ENCODE data around the gene TJP2.

The TJP2 gene

DNA sequence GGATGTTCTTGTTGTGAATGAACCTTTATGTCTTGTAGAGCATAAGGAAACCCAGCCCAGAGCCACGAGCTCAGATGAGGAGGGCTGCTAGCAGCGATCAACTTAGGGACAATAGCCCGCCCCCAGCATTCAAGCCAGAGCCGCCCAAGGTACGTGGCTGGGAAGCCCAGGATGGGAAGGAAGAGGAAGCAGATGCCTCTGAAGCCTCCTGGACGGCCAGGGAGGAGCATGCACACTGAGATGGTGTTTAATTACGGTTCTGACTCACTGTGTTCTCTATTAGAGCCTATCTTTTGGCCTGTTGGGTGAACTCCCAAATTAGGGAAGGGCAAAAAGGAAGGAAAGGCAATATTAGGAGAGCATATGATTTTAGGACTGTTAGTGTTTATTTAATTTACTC, 75.3 kb downstream of the TJP2 start:
- H3K4me1 ChIP-seq (ENCODE audit: insufficient read depth, low read length, severe bottlenecking) = no peaks in the 10 kb centered on the region
- H4K20me1 ChIP-seq (ENCODE audit: insufficient read depth, low read length) = no peaks in the 10 kb centered on the region
- H3K79me2 ChIP-seq (ENCODE audit: insufficient read depth, low read length) = no peaks in the 10 kb centered on the region
- peaks cover 36% of the 10 kb centered on the region for H3K36me3 ChIP-seq (ENCODE audit: insufficient read depth, low read length)
- H3K4me2 ChIP-seq (ENCODE audit: low read length) = no peak overlapping the region
- H3K27ac ChIP-seq (ENCODE audit: low read depth, low read length, poor library complexity, severe bottlenecking) = no peak overlapping the region
- H3K9me3 ChIP-seq (ENCODE audit: low read length) = no peaks in the 10 kb centered on the region
- no peak for TF ChIP-seq EZH2 (IDR thresholded peaks at IDR 0.05; ENCODE audit: borderline replicate concordance, low read length)
- TF ChIP-seq, protein P1, sequence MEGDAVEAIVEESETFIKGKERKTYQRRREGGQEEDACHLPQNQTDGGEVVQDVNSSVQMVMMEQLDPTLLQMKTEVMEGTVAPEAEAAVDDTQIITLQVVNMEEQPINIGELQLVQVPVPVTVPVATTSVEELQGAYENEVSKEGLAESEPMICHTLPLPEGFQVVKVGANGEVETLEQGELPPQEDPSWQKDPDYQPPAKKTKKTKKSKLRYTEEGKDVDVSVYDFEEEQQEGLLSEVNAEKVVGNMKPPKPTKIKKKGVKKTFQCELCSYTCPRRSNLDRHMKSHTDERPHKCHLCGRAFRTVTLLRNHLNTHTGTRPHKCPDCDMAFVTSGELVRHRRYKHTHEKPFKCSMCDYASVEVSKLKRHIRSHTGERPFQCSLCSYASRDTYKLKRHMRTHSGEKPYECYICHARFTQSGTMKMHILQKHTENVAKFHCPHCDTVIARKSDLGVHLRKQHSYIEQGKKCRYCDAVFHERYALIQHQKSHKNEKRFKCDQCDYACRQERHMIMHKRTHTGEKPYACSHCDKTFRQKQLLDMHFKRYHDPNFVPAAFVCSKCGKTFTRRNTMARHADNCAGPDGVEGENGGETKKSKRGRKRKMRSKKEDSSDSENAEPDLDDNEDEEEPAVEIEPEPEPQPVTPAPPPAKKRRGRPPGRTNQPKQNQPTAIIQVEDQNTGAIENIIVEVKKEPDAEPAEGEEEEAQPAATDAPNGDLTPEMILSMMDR (IDR thresholded peaks at IDR 0.05; ENCODE audit: low read length) = no peak
- H2AFZ ChIP-seq (ENCODE audit: low read length) = no peak overlapping the region
- H3K27me3 ChIP-seq (ENCODE audit: insufficient read depth, low read length) = no peaks in the 10 kb centered on the region
- no peak overlapping the region for H3K4me3 ChIP-seq (ENCODE audit: low read depth, low read length, poor library complexity, severe bottlenecking)
- H3K9me2 ChIP-seq (ENCODE audit: low read depth, low read length) = no peaks in the 10 kb centered on the region
- no peaks in the 10 kb centered on the region for H3F3A ChIP-seq (ENCODE audit: insufficient read depth, low read length)
- H3K9ac ChIP-seq (ENCODE audit: low read length) = no peak overlapping the region

DNA sequence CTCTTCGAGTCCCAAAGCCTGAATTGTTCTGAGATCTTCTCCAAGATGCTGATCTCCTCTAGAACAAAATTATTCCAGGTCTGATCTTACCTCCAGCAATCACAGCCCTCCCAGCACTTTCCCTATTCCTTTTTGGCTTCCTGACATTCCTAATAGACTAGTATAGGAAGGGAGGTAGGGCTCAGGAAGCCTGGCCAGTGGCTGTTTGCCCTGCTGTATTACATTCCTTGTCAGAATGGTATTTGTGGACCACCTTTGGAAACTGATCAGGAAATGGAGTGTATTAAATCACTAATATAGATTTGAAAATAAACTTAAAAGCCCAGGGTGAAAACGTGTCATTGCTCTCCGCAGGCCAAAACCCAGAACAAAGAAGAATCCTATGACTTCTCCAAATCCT, 76.6 kb downstream of the TJP2 start:
- Histone ChIP-seq H3K4me1 (ENCODE audit: insufficient read depth, low read length, severe bottlenecking) (no peaks in the 10 kb centered on the region), H3F3A (ENCODE audit: insufficient read depth, low read length) (no peaks in the 10 kb centered on the region; the same call in 1 of the 2 replicates), H3K36me3 (ENCODE audit: insufficient read depth, low read length) (peaks cover 36% of the 10 kb centered on the region), H3K27me3 (ENCODE audit: insufficient read depth, low read length) (no peaks in the 10 kb centered on the region), H2AFZ (ENCODE audit: low read length) (no peak overlapping the region), H3K9me2 (ENCODE audit: low read depth, low read length) (no peaks in the 10 kb centered on the region), H3K9ac (ENCODE audit: low read length) (no peak overlapping the region), H4K20me1 (ENCODE audit: insufficient read depth, low read length) (no peaks in the 10 kb centered on the region), H3K4me3 (ENCODE audit: low read depth, low read length, poor library complexity, severe bottlenecking) (no peak overlapping the region), H3K27ac (ENCODE audit: low read depth, low read length, poor library complexity, severe bottlenecking) (no peak overlapping the region), H3K4me2 (ENCODE audit: low read length) (no peak overlapping the region), H3K79me2 (ENCODE audit: insufficient read depth, low read length) (no peaks in the 10 kb centered on the region), H3K9me3 (ENCODE audit: low read length) (no peaks in the 10 kb centered on the region)
- TF ChIP-seq, protein P1 (IDR thresholded peaks at IDR 0.05; ENCODE audit: low read length) = no peak
- no peak for TF ChIP-seq EZH2 (IDR thresholded peaks at IDR 0.05; ENCODE audit: borderline replicate concordance, low read length)

DNA sequence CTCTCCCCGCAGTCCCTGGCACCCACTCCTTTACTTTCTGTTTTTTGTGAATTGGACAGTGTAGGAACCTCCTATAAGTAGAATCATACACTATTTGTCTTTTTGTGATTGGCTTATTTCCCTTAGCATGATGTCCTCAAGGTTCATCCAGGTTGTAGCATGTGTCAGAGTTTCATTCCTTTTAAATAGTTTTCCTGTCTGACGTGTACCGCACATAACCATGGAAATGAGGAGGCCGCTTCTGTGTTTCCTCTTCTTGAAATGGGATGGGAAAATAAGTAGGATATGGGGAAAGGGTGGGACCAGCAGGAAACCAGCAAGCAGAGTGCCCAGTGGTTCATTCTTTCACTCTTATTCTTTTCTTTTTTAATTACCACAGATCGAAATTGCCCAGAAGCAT, 78.4 kb downstream of the TJP2 start:
- no peak overlapping the region for H3K9ac ChIP-seq (ENCODE audit: low read length)
- TF ChIP-seq EZH2 (IDR thresholded peaks at IDR 0.05; ENCODE audit: borderline replicate concordance, low read length) = no peak
- TF ChIP-seq, protein P1 (IDR thresholded peaks at IDR 0.05; ENCODE audit: low read length) = no peak
- peaks cover 19% of the 10 kb centered on the region for H3K36me3 ChIP-seq (ENCODE audit: insufficient read depth, low read length)
- H3K79me2 ChIP-seq (ENCODE audit: insufficient read depth, low read length) = no peaks in the 10 kb centered on the region
- no peaks in the 10 kb centered on the region for H3K4me1 ChIP-seq (ENCODE audit: insufficient read depth, low read length, severe bottlenecking)
- H4K20me1 ChIP-seq (ENCODE audit: insufficient read depth, low read length) = no peaks in the 10 kb centered on the region
- H3K4me2 ChIP-seq (ENCODE audit: low read length) = no peak overlapping the region
- H3K4me3 ChIP-seq (ENCODE audit: low read depth, low read length, poor library complexity, severe bottlenecking) = no peak overlapping the region
- H3K27ac ChIP-seq (ENCODE audit: low read depth, low read length, poor library complexity, severe bottlenecking) = no peak overlapping the region
- no peak overlapping the region for H2AFZ ChIP-seq (ENCODE audit: low read length)
- no peaks in the 10 kb centered on the region; the same call in 1 of the 2 replicates for H3F3A ChIP-seq (ENCODE audit: insufficient read depth, low read length)
- H3K9me3 ChIP-seq (ENCODE audit: low read length) = no peaks in the 10 kb centered on the region
- H3K27me3 ChIP-seq (ENCODE audit: insufficient read depth, low read length) = no peaks in the 10 kb centered on the region
- H3K9me2 ChIP-seq (ENCODE audit: low read depth, low read length) = no peaks in the 10 kb centered on the region
